Parathyroid adenoma (tissue), 2 donors: ENCODE results near the gene SLC35B3.

ENCODE experiments used
- H2AFZ ChIP-seq: fragments of 300-600 bp; sonication (generic); one replicate; pipeline ENCODE4 v1.7.0; 2017; ENCODE audit warnings: antibody characterized with exemption, mild to moderate bottlenecking
- H3K27ac ChIP-seq: fragments of 300-600 bp; sonication (generic); one replicate; pipeline ENCODE4 v1.7.0; 2017
- H3K27me3 ChIP-seq: fragments of 300-600 bp; sonication (generic); one replicate; pipeline ENCODE4 v1.7.0; 2017; ENCODE audit warnings: low read length; ENCODE audit not compliant: control insufficient read depth, insufficient read depth
- H3K36me3 ChIP-seq: fragments of 300-600 bp; sonication (generic); one replicate; pipeline ENCODE4 v1.7.0; 2017; ENCODE audit warnings: low read length; ENCODE audit not compliant: control insufficient read depth, insufficient read depth
- H3K4me1 ChIP-seq: fragments of 300-600 bp; sonication (generic); one replicate; pipeline ENCODE4 v1.7.0; 2017; ENCODE audit warnings: control low read depth
- H3K4me2 ChIP-seq: fragments of 300-600 bp; sonication (generic); one replicate; pipeline ENCODE4 v1.7.0; 2017; ENCODE audit warnings: low read length
- H3K4me3 ChIP-seq: fragments of 300-600 bp; sonication (generic); one replicate; pipeline ENCODE4 v1.7.0; 2017; ENCODE audit warnings: low read depth, low read length
- H3K79me2 ChIP-seq: fragments of 300-600 bp; sonication (generic); one replicate; pipeline ENCODE4 v1.7.0; 2017; ENCODE audit warnings: control low read depth
- H3K9ac ChIP-seq: fragments of 300-600 bp; sonication (generic); one replicate; pipeline ENCODE4 v1.7.0; 2017; ENCODE audit warnings: mild to moderate bottlenecking
- H3K9me3 ChIP-seq: fragments of 300-600 bp; sonication (generic); one replicate; pipeline ENCODE4 v1.7.0; 2017; ENCODE audit warnings: low read length; ENCODE audit not compliant: control insufficient read depth
- CTCF ChIP-seq: fragments of 300-600 bp; sonication (generic); IDR thresholded peaks from one replicate; pipeline ENCODE4 v1.7.0; 2017; ENCODE audit warnings: antibody characterized with exemption, mild to moderate bottlenecking
- donor health status: primary hyperparathyroidism.

Gene SLC35B3

GRCh38 chr6:8387942-8388437 lies 47.4 kb downstream of the SLC35B3 start:
- no peak overlapping the region for H3K4me2 ChIP-seq
- H3K4me1 ChIP-seq, result no peaks in the 10 kb centered on the region
- TF ChIP-seq CTCF, result no peak
- no peaks in the 10 kb centered on the region for H3K36me3 ChIP-seq
- H3K4me3 ChIP-seq, result no peak overlapping the region
- no peaks in the 10 kb centered on the region for H3K9me3 ChIP-seq
- H3K79me2 ChIP-seq, result no peaks in the 10 kb centered on the region
- no peak overlapping the region for H3K9ac ChIP-seq
- no peaks in the 10 kb centered on the region for H3K27me3 ChIP-seq
- H3K27ac ChIP-seq, result no peak overlapping the region
- H2AFZ ChIP-seq, result no peak overlapping the region

GRCh38 chr6:8383584-8383983 lies 51.8 kb downstream of the SLC35B3 start:
- no peak overlapping the region for H3K27ac ChIP-seq
- TF ChIP-seq CTCF, result no peak
- H3K79me2 ChIP-seq, result no peaks in the 10 kb centered on the region
- no peaks in the 10 kb centered on the region for H3K36me3 ChIP-seq
- H3K4me1 ChIP-seq, result no peaks in the 10 kb centered on the region
- no peak overlapping the region for H3K4me3 ChIP-seq
- H3K4me2 ChIP-seq, result no peak overlapping the region
- no peaks in the 10 kb centered on the region for H3K9me3 ChIP-seq
- H3K9ac ChIP-seq, result no peak overlapping the region
- H3K27me3 ChIP-seq, result no peaks in the 10 kb centered on the region
- H2AFZ ChIP-seq, result no peak overlapping the region

- no peaks in the 10 kb centered on the region for H3K4me1 ChIP-seq
- TF ChIP-seq CTCF, result no peak
- H3K4me3 ChIP-seq, result no peak overlapping the region
- H3K4me2 ChIP-seq, result no peak overlapping the region
- H2AFZ ChIP-seq, result no peak overlapping the region
- no peak overlapping the region for H3K27ac ChIP-seq
- no peaks in the 10 kb centered on the region for H3K27me3 ChIP-seq
- H3K79me2 ChIP-seq, result no peaks in the 10 kb centered on the region
- no peaks in the 10 kb centered on the region for H3K36me3 ChIP-seq
- H3K9me3 ChIP-seq, result no peaks in the 10 kb centered on the region
- H3K9ac ChIP-seq, result no peak overlapping the region
These were observed 52.9 kb downstream of the SLC35B3 start for GRCh38 chr6:8382434-8382833.

- H3K79me2 ChIP-seq, result no peaks in the 10 kb centered on the region
- no peaks in the 10 kb centered on the region for H3K36me3 ChIP-seq
- TF ChIP-seq CTCF, result no peak
- H3K9me3 ChIP-seq, result no peaks in the 10 kb centered on the region
- no peaks in the 10 kb centered on the region for H3K27me3 ChIP-seq
- H3K4me2 ChIP-seq, result no peak overlapping the region
- no peak overlapping the region for H2AFZ ChIP-seq
- H3K27ac ChIP-seq, result no peak overlapping the region
- no peak overlapping the region for H3K9ac ChIP-seq
- no peaks in the 10 kb centered on the region for H3K4me1 ChIP-seq
- H3K4me3 ChIP-seq, result no peak overlapping the region
These were observed 59.4 kb downstream of the SLC35B3 start for GRCh38 chr6:8375916-8376315.
